K562 (cell line): Measurements from ENCODE around the gene MSH3.

Experiments used
- BRCA1 ChIP-seq, 2 experiments: fragments of 450-650 bp in 1 of 2; sonication (generic) in 1 of 2; formaldehyde crosslinking in 1 of 2; IDR thresholded peaks; 2 replicates each; pipeline versions ENCODE4 v1.5.0 to v1.6.1; 2017 to 2020; ENCODE audit warnings: mild to moderate bottlenecking in 1 of 2, missing genetic modification reagents in 1 of 2
- CHD1 ChIP-seq: fragments of 200-600 bp; sonication (generic); IDR thresholded peaks from one replicate; pipeline ENCODE4 v1.6.1; 2012; ENCODE audit warnings: mild to moderate bottlenecking, moderate library complexity, low read length, inconsistent platforms
- FOXK1 ChIP-seq: sonication (generic); formaldehyde crosslinking; IDR thresholded peaks from 2 replicates; pipeline ENCODE4 v1.8.0; 2022; ENCODE audit warnings: missing genetic modification reagents, mild to moderate bottlenecking, borderline replicate concordance
- PHTF2 ChIP-seq: fragments of 250-450 bp; sonication (Bioruptor Pico); IDR thresholded peaks from 2 replicates; pipeline ENCODE4 v1.5.0; 2021; ENCODE audit warnings: mild to moderate bottlenecking
- TF ChIP-seq, protein P1 (sequence below): fragments of 200-400 bp; formaldehyde crosslinking; IDR thresholded peaks from 2 replicates; pipeline ENCODE4 v1.6.1; 2017; ENCODE audit warnings: mild to moderate bottlenecking, low read depth, low read length, moderate library complexity
- TF ChIP-seq, protein P2 (sequence below): fragments of 250-450 bp; sonication (Bioruptor Pico); IDR thresholded peaks from 2 replicates; pipeline ENCODE4 v1.6.1; 2021; ENCODE audit warnings: mild to moderate bottlenecking
- TF ChIP-seq, protein P3 (sequence below): fragments of 250-450 bp; sonication (Bioruptor Pico); IDR thresholded peaks from 2 replicates; pipeline ENCODE4 v1.8.0; 2022; ENCODE audit warnings: moderate library complexity, mild to moderate bottlenecking, inconsistent platforms
- TF ChIP-seq, protein P4 (sequence below), 3 experiments: IDR thresholded peaks in 2 of 3; conservative IDR thresholded peaks in 1 of 3; 2 replicates each; pipeline ENCODE4 v1.5.1; 2011 to 2012; ENCODE audit warnings: low read length in 3 of 3, mild to moderate bottlenecking in 3 of 3, control low read depth in 2 of 3, improper control_type of control experiment in 1 of 3, inconsistent platforms in 1 of 3, low read depth in 1 of 3, mixed read lengths in 1 of 3, moderate library complexity in 1 of 3; ENCODE audit not compliant: insufficient read depth in 2 of 3
- TF ChIP-seq, protein P5 (sequence below): sonication (generic); formaldehyde crosslinking; IDR thresholded peaks from 2 replicates; pipeline ENCODE4 v1.8.1; 2023; ENCODE audit warnings: mild to moderate bottlenecking, missing genetic modification reagents
- TF ChIP-seq, protein P6 (sequence below): fragments of 450-650 bp; IDR thresholded peaks from 2 replicates; pipeline ENCODE4 v1.7.1; 2018; ENCODE audit warnings: mild to moderate bottlenecking, low read depth; ENCODE audit not compliant: partially characterized antibody
- TF ChIP-seq, protein P7 (sequence below): fragments of 450-650 bp; IDR thresholded peaks from 2 replicates; pipeline ENCODE4 v1.6.1; 2017; ENCODE audit warnings: antibody characterized with exemption, mild to moderate bottlenecking

DNA sequence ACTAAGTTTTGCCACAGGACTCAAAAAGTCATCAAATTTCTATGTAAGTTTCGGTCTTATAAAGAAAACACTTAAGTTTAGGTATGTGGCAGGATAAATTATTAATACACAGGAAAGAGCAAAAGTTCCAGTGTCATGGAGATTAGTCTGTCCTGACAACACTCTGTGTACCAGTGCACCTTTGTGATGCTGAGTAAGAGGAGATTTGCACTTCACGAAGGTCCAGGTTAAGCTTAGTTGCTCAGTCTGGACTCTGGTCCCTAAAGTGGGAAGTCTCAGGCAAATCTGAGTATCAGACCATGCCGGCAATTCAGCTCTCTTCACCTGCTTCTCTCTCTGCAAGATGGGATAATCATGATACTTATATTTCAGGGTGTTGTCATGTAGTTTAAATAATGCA lies 166.2 kb downstream of the MSH3 start:
- TF ChIP-seq, protein P1, sequence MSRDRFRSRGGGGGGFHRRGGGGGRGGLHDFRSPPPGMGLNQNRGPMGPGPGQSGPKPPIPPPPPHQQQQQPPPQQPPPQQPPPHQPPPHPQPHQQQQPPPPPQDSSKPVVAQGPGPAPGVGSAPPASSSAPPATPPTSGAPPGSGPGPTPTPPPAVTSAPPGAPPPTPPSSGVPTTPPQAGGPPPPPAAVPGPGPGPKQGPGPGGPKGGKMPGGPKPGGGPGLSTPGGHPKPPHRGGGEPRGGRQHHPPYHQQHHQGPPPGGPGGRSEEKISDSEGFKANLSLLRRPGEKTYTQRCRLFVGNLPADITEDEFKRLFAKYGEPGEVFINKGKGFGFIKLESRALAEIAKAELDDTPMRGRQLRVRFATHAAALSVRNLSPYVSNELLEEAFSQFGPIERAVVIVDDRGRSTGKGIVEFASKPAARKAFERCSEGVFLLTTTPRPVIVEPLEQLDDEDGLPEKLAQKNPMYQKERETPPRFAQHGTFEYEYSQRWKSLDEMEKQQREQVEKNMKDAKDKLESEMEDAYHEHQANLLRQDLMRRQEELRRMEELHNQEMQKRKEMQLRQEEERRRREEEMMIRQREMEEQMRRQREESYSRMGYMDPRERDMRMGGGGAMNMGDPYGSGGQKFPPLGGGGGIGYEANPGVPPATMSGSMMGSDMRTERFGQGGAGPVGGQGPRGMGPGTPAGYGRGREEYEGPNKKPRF = no peak
- TF ChIP-seq, protein P2, sequence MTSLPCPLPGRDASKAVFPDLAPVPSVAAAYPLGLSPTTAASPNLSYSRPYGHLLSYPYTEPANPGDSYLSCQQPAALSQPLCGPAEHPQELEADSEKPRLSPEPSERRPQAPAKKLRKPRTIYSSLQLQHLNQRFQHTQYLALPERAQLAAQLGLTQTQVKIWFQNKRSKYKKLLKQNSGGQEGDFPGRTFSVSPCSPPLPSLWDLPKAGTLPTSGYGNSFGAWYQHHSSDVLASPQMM (CRISPR knock-in tag) = no peak
- TF ChIP-seq, protein P3, sequence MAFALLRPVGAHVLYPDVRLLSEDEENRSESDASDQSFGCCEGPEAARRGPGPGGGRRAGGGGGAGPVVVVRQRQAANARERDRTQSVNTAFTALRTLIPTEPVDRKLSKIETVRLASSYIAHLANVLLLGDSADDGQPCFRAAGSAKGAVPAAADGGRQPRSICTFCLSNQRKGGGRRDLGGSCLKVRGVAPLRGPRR = no peak
- TF ChIP-seq CHD1 = no peak
- TF ChIP-seq, protein P4, sequence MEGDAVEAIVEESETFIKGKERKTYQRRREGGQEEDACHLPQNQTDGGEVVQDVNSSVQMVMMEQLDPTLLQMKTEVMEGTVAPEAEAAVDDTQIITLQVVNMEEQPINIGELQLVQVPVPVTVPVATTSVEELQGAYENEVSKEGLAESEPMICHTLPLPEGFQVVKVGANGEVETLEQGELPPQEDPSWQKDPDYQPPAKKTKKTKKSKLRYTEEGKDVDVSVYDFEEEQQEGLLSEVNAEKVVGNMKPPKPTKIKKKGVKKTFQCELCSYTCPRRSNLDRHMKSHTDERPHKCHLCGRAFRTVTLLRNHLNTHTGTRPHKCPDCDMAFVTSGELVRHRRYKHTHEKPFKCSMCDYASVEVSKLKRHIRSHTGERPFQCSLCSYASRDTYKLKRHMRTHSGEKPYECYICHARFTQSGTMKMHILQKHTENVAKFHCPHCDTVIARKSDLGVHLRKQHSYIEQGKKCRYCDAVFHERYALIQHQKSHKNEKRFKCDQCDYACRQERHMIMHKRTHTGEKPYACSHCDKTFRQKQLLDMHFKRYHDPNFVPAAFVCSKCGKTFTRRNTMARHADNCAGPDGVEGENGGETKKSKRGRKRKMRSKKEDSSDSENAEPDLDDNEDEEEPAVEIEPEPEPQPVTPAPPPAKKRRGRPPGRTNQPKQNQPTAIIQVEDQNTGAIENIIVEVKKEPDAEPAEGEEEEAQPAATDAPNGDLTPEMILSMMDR (IDR thresholded peaks at IDR 0.05 in 2 of 3, conservative IDR thresholded peaks at IDR 0.05 in 1 of 3; ENCODE audit: insufficient read depth in 2 of 3, low read depth in 1 of 3, low read length in 3 of 3) = no peak
- TF ChIP-seq, protein P5, sequence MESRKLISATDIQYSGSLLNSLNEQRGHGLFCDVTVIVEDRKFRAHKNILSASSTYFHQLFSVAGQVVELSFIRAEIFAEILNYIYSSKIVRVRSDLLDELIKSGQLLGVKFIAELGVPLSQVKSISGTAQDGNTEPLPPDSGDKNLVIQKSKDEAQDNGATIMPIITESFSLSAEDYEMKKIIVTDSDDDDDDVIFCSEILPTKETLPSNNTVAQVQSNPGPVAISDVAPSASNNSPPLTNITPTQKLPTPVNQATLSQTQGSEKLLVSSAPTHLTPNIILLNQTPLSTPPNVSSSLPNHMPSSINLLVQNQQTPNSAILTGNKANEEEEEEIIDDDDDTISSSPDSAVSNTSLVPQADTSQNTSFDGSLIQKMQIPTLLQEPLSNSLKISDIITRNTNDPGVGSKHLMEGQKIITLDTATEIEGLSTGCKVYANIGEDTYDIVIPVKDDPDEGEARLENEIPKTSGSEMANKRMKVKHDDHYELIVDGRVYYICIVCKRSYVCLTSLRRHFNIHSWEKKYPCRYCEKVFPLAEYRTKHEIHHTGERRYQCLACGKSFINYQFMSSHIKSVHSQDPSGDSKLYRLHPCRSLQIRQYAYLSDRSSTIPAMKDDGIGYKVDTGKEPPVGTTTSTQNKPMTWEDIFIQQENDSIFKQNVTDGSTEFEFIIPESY (CRISPR knock-in tag) = no peak
- no peak for TF ChIP-seq BRCA1 (IDR thresholded peaks at IDR 0.05)
- TF ChIP-seq BRCA1 (CRISPR knock-in tag; IDR thresholded peaks at IDR 0.05) = no peak
- TF ChIP-seq, protein P6, sequence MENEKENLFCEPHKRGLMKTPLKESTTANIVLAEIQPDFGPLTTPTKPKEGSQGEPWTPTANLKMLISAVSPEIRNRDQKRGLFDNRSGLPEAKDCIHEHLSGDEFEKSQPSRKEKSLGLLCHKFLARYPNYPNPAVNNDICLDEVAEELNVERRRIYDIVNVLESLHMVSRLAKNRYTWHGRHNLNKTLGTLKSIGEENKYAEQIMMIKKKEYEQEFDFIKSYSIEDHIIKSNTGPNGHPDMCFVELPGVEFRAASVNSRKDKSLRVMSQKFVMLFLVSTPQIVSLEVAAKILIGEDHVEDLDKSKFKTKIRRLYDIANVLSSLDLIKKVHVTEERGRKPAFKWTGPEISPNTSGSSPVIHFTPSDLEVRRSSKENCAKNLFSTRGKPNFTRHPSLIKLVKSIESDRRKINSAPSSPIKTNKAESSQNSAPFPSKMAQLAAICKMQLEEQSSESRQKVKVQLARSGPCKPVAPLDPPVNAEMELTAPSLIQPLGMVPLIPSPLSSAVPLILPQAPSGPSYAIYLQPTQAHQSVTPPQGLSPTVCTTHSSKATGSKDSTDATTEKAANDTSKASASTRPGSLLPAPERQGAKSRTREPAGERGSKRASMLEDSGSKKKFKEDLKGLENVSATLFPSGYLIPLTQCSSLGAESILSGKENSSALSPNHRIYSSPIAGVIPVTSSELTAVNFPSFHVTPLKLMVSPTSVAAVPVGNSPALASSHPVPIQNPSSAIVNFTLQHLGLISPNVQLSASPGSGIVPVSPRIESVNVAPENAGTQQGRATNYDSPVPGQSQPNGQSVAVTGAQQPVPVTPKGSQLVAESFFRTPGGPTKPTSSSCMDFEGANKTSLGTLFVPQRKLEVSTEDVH = no peak
- no peak for TF ChIP-seq FOXK1
- TF ChIP-seq, protein P7, sequence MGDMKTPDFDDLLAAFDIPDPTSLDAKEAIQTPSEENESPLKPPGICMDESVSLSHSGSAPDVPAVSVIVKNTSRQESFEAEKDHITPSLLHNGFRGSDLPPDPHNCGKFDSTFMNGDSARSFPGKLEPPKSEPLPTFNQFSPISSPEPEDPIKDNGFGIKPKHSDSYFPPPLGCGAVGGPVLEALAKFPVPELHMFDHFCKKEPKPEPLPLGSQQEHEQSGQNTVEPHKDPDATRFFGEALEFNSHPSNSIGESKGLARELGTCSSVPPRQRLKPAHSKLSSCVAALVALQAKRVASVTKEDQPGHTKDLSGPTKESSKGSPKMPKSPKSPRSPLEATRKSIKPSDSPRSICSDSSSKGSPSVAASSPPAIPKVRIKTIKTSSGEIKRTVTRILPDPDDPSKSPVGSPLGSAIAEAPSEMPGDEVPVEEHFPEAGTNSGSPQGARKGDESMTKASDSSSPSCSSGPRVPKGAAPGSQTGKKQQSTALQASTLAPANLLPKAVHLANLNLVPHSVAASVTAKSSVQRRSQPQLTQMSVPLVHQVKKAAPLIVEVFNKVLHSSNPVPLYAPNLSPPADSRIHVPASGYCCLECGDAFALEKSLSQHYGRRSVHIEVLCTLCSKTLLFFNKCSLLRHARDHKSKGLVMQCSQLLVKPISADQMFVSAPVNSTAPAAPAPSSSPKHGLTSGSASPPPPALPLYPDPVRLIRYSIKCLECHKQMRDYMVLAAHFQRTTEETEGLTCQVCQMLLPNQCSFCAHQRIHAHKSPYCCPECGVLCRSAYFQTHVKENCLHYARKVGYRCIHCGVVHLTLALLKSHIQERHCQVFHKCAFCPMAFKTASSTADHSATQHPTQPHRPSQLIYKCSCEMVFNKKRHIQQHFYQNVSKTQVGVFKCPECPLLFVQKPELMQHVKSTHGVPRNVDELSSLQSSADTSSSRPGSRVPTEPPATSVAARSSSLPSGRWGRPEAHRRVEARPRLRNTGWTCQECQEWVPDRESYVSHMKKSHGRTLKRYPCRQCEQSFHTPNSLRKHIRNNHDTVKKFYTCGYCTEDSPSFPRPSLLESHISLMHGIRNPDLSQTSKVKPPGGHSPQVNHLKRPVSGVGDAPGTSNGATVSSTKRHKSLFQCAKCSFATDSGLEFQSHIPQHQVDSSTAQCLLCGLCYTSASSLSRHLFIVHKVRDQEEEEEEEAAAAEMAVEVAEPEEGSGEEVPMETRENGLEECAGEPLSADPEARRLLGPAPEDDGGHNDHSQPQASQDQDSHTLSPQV = no peak
- TF ChIP-seq PHTF2 = no peak
